Ascending aorta (tissue), 2 donors: ENCODE measurements around the gene WNT10A. TPM values are rescaled to one million over a fixed set of nuclear protein-coding genes. Genes with fewer than 3 reads are reported as not detected.

ENCODE experiments used
- DNase-seq, 2 donors: peaks; one replicate each; pipeline ENCODE4 v3.0.0-alpha.2; 2019; ENCODE audit warnings: low spot score in 2 of 2
- H3K27ac ChIP-seq, 2 donors: fragments of 200-600 bp; sonication (generic); one replicate each; pipeline ENCODE4 v1.5.1; 2016 to 2017; ENCODE audit warnings: mild to moderate bottlenecking in 1 of 2
- H3K27me3 ChIP-seq: fragments of 200-600 bp; sonication (generic); one replicate; pipeline ENCODE4 v1.5.1; 2017
- H3K36me3 ChIP-seq, 2 donors: fragments of 200-600 bp; sonication (generic); one replicate each; pipeline ENCODE4 v1.5.1; 2016
- H3K4me1 ChIP-seq, 2 donors: fragments of 200-600 bp; sonication (generic); one replicate each; pipeline ENCODE4 v1.5.1; 2016 to 2017; ENCODE audit warnings: mild to moderate bottlenecking in 1 of 2
- H3K4me3 ChIP-seq, 2 donors: fragments of 200-600 bp; sonication (generic); one replicate each; pipeline ENCODE4 v1.5.1; 2016 to 2017; ENCODE audit warnings: mild to moderate bottlenecking in 1 of 2
- H3K9me3 ChIP-seq, 2 donors: fragments of 200-600 bp; sonication (generic); one replicate each; pipeline ENCODE4 v1.5.1; 2016
- CTCF ChIP-seq, 3 experiments: fragments of 200-600 bp in 2 of 3; fragments of 450-650 bp in 1 of 3; sonication (generic) in 2 of 3; IDR thresholded peaks; one replicate each; pipeline ENCODE4 v1.5.1; 2016 to 2019; ENCODE audit warnings: antibody characterized with exemption in 3 of 3, mild to moderate bottlenecking in 1 of 3, moderate library complexity in 1 of 3
- intact Hi-C: fragments of 100-400 bp; cut with DNase I; formaldehyde crosslinking; loops from one replicate; pipeline ENCODE4 v1.15.1; 2023
- total RNA-seq: library from RNA; depleted of rRNA; stranded (reverse); fragments of >200 nt; gene quantifications from one replicate; pipeline ENCODE4 v1.1.0, GENCODE V29; 2016

The WNT10A gene
- total RNA-seq, 1 donor from 2014 or later = not detected

- no peak for TF ChIP-seq CTCF (IDR thresholded peaks at IDR 0.05)
- intact Hi-C loops = no loop called here
- no peaks in the 10 kb centered on the region for H3K9me3 ChIP-seq
- peaks cover 15% of the 10 kb centered on the region for H3K27me3 ChIP-seq
- no peaks in the 10 kb centered on the region for H3K36me3 ChIP-seq
- DNase-seq = no peak
- H3K27ac ChIP-seq = no peak overlapping the region
- H3K4me3 ChIP-seq = no peak overlapping the region
- H3K4me1 ChIP-seq = peaks cover 0 to 7% of the 10 kb centered on the region in 2 donors
Observed at GRCh38 chr2:218855305-218856166, 25.1 kb upstream of the WNT10A start.

- Histone ChIP-seq H3K9me3 (no peaks in the 10 kb centered on the region), H3K36me3 (no peaks in the 10 kb centered on the region), H3K27ac (no peak overlapping the region), H3K4me1 (peaks cover 0 to 14% of the 10 kb centered on the region in 2 donors), H3K4me3 (no peak overlapping the region), H3K27me3 (peaks cover 22% of the 10 kb centered on the region)
- no peak for DNase-seq
- intact Hi-C loops = no loop called here
- TF ChIP-seq CTCF (IDR thresholded peaks at IDR 0.05) = no peak
Observed at GRCh38 chr2:218856167-218856895, 24.3 kb upstream of the WNT10A start.

GRCh38 chr2:218856896-218857243, 23.8 kb upstream of the WNT10A start:
- no peak for DNase-seq
- Histone ChIP-seq H3K4me1 (peaks cover 0 to 14% of the 10 kb centered on the region in 2 donors), H3K9me3 (no peaks in the 10 kb centered on the region), H3K27ac (no peak overlapping the region), H3K27me3 (peaks cover 27% of the 10 kb centered on the region), H3K4me3 (no peak overlapping the region), H3K36me3 (no peaks in the 10 kb centered on the region)
- no peak for TF ChIP-seq CTCF (IDR thresholded peaks at IDR 0.05)
- intact Hi-C loops = no loop called here

- intact Hi-C loops = no loop called here
- Histone ChIP-seq H3K9me3 (no peaks in the 10 kb centered on the region), H3K27me3 (peaks cover 28% of the 10 kb centered on the region), H3K4me3 (no peak overlapping the region), H3K36me3 (no peaks in the 10 kb centered on the region), H3K4me1 (peaks cover 0 to 14% of the 10 kb centered on the region in 2 donors), H3K27ac (no peak overlapping the region)
- no peak for DNase-seq
- TF ChIP-seq CTCF (IDR thresholded peaks at IDR 0.05) = no peak
Observed at GRCh38 chr2:218857371-218858137, 23.1 kb upstream of the WNT10A start.

GRCh38 chr2:218858138-218858445, 22.6 kb upstream of the WNT10A start:
- H3K27ac ChIP-seq = no peak overlapping the region
- H3K36me3 ChIP-seq = no peaks in the 10 kb centered on the region
- DNase-seq = no peak
- TF ChIP-seq CTCF (IDR thresholded peaks at IDR 0.05) = no peak
- peaks cover 28% of the 10 kb centered on the region for H3K27me3 ChIP-seq
- H3K4me1 ChIP-seq = peaks cover 0 to 14% of the 10 kb centered on the region in 2 donors
- no peak overlapping the region for H3K4me3 ChIP-seq
- intact Hi-C loops = no loop called here
- no peaks in the 10 kb centered on the region for H3K9me3 ChIP-seq
